Measurements from ENCODE around the gene TAF4.

TAF4 gene

GRCh38 chr20:61965606-61966491, 99.8 kb downstream of the TAF4 start:
- H3K4me3 ChIP-seq (ENCODE audit: control insufficient read depth, low read depth, low read length): no peak overlapping the region
- no peak for DNase-seq (ENCODE audit: low read depth)
- TF ChIP-seq, protein P1, sequence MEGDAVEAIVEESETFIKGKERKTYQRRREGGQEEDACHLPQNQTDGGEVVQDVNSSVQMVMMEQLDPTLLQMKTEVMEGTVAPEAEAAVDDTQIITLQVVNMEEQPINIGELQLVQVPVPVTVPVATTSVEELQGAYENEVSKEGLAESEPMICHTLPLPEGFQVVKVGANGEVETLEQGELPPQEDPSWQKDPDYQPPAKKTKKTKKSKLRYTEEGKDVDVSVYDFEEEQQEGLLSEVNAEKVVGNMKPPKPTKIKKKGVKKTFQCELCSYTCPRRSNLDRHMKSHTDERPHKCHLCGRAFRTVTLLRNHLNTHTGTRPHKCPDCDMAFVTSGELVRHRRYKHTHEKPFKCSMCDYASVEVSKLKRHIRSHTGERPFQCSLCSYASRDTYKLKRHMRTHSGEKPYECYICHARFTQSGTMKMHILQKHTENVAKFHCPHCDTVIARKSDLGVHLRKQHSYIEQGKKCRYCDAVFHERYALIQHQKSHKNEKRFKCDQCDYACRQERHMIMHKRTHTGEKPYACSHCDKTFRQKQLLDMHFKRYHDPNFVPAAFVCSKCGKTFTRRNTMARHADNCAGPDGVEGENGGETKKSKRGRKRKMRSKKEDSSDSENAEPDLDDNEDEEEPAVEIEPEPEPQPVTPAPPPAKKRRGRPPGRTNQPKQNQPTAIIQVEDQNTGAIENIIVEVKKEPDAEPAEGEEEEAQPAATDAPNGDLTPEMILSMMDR (conservative IDR thresholded peaks at IDR 0.05; ENCODE audit: control insufficient read depth, insufficient read depth, low read depth, low read length): peak; percentile 1

GRCh38 chr20:61964675-61965605, 100.7 kb downstream of the TAF4 start:
- DNase-seq (ENCODE audit: low read depth): no peak
- TF ChIP-seq, protein P1 (conservative IDR thresholded peaks at IDR 0.05; ENCODE audit: control insufficient read depth, insufficient read depth, low read depth, low read length): no peak
- no peak overlapping the region for H3K4me3 ChIP-seq (ENCODE audit: control insufficient read depth, low read depth, low read length)

GRCh38 chr20:61963885-61964674, 101.6 kb downstream of the TAF4 start:
- H3K4me3 ChIP-seq (ENCODE audit: control insufficient read depth, low read depth, low read length): no peak overlapping the region
- TF ChIP-seq, protein P1 (conservative IDR thresholded peaks at IDR 0.05; ENCODE audit: control insufficient read depth, insufficient read depth, low read depth, low read length): no peak
- DNase-seq (ENCODE audit: low read depth): no peak

GRCh38 chr20:61963149-61963548, 102.5 kb downstream of the TAF4 start:
- no peak overlapping the region for H3K4me3 ChIP-seq (ENCODE audit: control insufficient read depth, low read depth, low read length)
- no peak for DNase-seq (ENCODE audit: low read depth)
- TF ChIP-seq, protein P1 (conservative IDR thresholded peaks at IDR 0.05; ENCODE audit: control insufficient read depth, insufficient read depth, low read depth, low read length): no peak

GRCh38 chr20:61960836-61961235, 104.8 kb downstream of the TAF4 start:
- no peak overlapping the region for H3K4me3 ChIP-seq (ENCODE audit: control insufficient read depth, low read depth, low read length)
- TF ChIP-seq, protein P1 (conservative IDR thresholded peaks at IDR 0.05; ENCODE audit: control insufficient read depth, insufficient read depth, low read depth, low read length): no peak
- no peak for DNase-seq (ENCODE audit: low read depth)

Measured in fibroblast of mammary gland (primary cell).